GM12872 (cell line): ENCODE measurements around the gene NTN5.

Source experiments
- TF ChIP-seq, protein P1 (sequence below): IDR thresholded peaks from 3 replicates; pipeline ENCODE4 v1.5.1; 2011; ENCODE audit warnings: low read depth, mild to moderate bottlenecking, low read length, moderate library complexity; ENCODE audit not compliant: insufficient read depth

NTN5 gene

DNA sequence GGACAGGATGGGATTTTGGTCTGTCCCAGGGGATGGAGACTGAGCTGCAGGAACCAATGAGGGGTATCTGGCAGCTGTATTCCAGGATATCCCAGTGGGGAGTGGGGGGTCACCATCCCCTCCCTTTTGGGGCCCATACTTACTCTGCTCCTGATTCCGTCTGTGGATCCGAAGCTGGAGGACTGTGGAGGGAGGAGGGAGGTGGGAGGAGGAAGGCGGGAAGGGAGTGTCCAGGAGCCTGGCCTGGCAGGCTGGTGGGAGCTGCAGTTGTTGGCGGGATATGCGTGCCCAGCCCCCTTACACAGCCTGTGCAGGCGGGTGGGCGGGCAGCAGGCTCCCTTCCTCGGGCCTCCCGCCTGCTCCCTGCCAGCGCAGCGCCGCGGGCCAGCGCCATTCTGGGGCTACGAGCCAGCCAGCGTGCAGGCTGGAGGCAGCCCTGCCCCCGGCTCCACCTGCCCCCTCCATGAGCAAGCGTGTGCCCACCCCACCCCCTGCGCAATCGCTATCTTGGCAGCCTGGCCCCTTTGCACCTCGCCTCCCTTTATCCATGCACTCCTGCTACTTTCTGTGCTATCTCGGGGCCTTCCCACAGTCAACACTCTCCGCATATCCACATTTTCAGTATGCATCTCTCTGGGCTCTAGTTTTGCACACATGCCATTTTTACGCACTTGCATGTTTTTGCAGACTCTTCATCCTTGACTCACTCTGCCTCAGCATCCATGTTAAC lies 43.9 kb upstream of the NTN5 start:
- TF ChIP-seq, protein P1, sequence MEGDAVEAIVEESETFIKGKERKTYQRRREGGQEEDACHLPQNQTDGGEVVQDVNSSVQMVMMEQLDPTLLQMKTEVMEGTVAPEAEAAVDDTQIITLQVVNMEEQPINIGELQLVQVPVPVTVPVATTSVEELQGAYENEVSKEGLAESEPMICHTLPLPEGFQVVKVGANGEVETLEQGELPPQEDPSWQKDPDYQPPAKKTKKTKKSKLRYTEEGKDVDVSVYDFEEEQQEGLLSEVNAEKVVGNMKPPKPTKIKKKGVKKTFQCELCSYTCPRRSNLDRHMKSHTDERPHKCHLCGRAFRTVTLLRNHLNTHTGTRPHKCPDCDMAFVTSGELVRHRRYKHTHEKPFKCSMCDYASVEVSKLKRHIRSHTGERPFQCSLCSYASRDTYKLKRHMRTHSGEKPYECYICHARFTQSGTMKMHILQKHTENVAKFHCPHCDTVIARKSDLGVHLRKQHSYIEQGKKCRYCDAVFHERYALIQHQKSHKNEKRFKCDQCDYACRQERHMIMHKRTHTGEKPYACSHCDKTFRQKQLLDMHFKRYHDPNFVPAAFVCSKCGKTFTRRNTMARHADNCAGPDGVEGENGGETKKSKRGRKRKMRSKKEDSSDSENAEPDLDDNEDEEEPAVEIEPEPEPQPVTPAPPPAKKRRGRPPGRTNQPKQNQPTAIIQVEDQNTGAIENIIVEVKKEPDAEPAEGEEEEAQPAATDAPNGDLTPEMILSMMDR: no peak

DNA sequence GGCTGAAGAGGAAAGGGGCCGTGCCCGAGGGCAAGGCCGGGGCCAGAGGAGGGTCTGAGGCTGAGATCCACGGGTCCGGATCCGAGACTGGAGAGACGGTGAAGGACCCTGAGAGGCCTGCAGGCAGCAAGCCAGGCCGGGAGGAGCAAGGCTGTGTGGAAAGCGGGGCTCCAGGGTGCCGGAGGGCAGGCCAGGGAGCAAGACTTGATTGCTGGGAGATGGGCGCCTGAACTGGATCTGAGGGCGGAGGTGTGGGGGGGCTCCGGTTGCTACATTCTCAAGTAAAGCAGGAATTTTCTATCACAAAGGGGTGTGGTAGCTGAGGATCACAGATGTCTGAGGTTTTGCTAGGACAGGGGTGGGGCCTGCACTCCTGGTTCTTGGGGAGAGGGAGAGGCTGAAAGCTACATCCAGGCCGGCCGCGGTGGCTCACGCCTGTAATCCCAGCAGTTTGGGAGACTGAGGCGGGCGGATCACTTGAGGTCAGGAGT lies 42.9 kb upstream of the NTN5 start:
- TF ChIP-seq, protein P1: no peak

GRCh38 chr19:48714759-48715675 lies 42.2 kb upstream of the NTN5 start:
- TF ChIP-seq, protein P1: no peak

DNA sequence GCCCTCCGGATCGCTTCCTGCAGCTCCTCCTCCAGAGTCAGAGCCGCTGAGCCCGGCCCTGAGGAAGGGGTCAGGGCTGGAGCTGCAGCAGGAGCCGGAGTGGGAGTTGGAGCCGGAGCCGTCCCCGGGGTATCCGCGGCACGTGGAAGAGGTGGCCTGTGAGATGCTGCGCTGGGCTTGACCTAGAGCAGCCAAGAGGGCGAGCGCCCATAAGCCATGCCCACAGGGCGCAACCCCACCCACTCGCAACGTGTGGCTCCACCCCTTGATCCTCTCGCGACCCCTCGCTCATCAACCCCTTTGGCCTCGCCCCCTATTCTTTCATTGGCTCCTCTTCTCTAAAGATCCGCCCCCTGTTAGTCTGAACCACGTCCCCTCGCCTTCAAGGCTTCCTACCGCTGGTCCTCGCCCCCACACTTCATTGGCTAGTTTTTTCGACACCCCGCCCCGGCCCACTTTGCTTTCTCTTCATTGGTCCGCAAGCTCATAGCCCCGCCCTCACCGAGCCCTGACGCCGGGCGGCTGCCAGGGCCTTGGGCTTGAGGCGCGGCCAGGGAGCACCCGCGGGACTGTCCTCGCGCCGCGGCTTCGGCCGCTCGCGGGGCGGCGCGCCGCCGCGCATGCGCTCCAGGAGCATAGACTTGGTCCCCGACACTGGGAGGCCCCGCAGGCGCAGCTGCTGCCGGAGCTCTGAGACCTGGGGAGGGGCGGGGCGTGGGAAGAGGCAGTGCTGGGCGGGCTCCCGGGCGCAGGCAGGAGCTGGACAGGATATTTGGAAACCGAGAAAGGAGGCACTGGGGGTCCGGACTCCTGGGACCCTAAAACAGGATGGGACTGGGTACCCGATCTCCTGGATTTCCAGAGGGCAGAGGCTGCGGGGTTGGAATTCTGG lies 41.3 kb upstream of the NTN5 start:
- TF ChIP-seq, protein P1: no peak

DNA sequence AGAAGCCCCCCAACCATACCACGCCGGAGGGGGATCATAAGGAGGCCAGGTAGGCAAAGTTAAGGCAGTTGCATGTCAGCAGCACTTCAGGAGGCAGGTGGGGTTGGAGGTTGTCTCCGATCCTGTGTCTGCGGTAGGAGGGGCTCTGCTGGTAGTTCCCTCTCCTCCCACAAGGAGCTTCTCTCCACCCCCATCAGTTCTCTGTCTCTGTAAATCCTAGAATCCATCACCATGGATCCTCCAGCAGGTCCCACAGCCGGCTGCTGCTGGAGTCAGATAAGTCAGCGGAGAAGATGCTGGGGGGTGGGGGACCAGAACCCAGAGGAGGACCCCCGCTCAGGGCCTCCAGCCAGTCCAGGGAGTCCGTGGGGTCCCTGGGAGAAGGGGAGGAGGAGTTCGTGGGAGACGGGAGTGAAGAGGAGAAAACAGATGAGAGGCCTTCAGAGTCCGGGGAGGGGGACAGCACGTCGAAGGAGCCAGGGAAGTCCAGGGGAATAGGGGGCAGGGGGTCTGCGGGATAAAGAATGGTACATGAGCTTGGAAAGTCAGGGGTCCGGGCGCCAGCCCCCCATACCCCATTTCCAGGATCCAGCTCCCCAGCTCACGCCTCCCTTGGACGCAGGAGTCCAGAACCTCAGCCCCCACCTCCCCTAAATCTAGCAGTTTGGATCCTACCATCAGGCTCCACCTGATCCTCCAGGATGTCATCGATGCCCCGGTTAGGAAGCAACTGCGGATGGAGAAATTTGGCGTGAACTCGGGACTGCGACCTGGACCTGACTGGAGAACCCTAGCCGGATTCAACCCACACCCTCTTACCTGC lies 40.4 kb upstream of the NTN5 start:
- TF ChIP-seq, protein P1: peak; percentile 31; the same call in 1 of the 3 replicates

DNA sequence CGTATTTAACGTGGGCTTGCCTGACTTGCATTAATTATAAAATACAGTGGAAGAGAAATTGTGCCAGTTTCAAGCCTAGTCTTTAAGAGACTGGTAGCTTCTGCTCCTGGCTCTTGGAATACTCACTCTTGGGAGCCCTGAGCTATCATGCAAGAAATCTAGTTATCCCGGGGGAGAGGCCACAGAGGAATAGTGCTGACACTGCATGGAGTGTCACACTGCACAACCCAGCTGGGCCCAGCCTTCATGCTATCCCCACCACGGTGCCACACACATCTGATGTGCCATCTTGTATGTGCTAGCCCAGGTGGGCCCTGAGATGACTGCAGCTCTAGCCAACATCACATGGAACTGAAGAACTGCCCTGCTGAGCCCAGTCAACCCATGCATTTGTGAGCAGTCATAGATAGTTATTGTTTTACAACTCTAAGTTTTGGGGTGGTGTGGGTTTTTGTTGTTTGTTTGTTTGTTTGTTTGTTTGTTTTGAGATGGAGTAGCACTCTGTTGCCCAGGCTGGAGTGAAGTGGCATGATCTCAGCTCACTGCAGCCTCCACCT lies 38.4 kb upstream of the NTN5 start:
- TF ChIP-seq, protein P1: no peak
